Right lobe of liver (tissue), 6 donors: Measurements from ENCODE around the gene FBXL13. TPM values are rescaled to one million over a fixed set of nuclear protein-coding genes. Genes with fewer than 3 reads are reported as not detected.
A peak's percentile ranks its signal among the peaks of the same experiment; 100 is the strongest.

Experiments
- ATAC-seq, 4 donors: fragments of 200-7000 bp; cut with Tn5 transposase; one replicate each; pipeline ENCODE4 v1.9.1; 2020; ENCODE audit warnings: mild to moderate bottlenecking in 4 of 4, moderate library complexity in 4 of 4
- DNase-seq, 3 donors: peaks; one replicate each; pipeline ENCODE4 v3.0.0-alpha.2; 2020
- H3K27ac ChIP-seq, 3 donors: fragments of 200-600 bp; one replicate each; pipeline ENCODE4 v1.8.0; 2022
- H3K27me3 ChIP-seq, 2 donors: fragments of 200-600 bp; one replicate each; pipeline ENCODE4 v1.8.0; 2022
- H3K36me3 ChIP-seq, 4 donors: fragments of 200-600 bp; sonication (generic) in 1 of 4; one replicate each; pipeline versions ENCODE4 v1.5.1 to v1.8.0; 2017 to 2022; ENCODE audit warnings: control low read depth in 1 of 4
- H3K4me1 ChIP-seq, 4 donors: fragments of 200-600 bp; sonication (generic) in 1 of 4; one replicate each; pipeline versions ENCODE4 v1.5.1 to v1.8.0; 2017 to 2022; ENCODE audit warnings: control low read depth in 1 of 4
- H3K4me3 ChIP-seq, 3 donors: fragments of 200-600 bp; one replicate each; pipeline ENCODE4 v1.8.0; 2022
- H3K9me3 ChIP-seq, 4 donors: fragments of 200-600 bp; sonication (generic) in 1 of 4; one replicate each; pipeline versions ENCODE4 v1.5.1 to v1.8.0; 2017 to 2022; ENCODE audit warnings: control low read depth in 1 of 4
- POLR2A ChIP-seq: fragments of 450-650 bp; IDR thresholded peaks from one replicate; pipeline ENCODE4 v1.6.1; 2017; ENCODE audit warnings: antibody characterized with exemption, mild to moderate bottlenecking
- WGBS: methylation state at CpG from one replicate; pipeline ENCODE4 v1.1.6; 2018; ENCODE audit warnings: low coverage, low lambda C conversion rate; ENCODE audit not compliant: insufficient coverage; ENCODE audit errors: missing lambda C conversion rate; 5-methylcytosine and 5-hydroxymethylcytosine counted together
- intact Hi-C, 2 donors: fragments of 100-400 bp; cut with DNase I; formaldehyde crosslinking; loops; one replicate each; pipeline versions ENCODE4 v1.11.2 to v1.14.1; 2022
- total RNA-seq, 6 experiments: library from RNA; depleted of rRNA in 2 of 6; stranded (reverse); fragments of >200 nt in 2 of 6; fragmentation: NEBNext Ultra II Directional in 3 of 6; extraction: Animal tissue kit (Norgen Biotek cat#: 25700) in 3 of 6; gene quantifications; one replicate each; pipeline versions ENCODE4 v1.1.0 to v1.2.4, GENCODE V29; 2016 to 2023
- TF ChIP-seq, protein P1 (sequence below), 4 donors: fragments of 200-600 bp in 3 of 4; fragments of 450-650 bp in 1 of 4; IDR thresholded peaks; one replicate each; pipeline versions ENCODE4 v1.5.1 to v1.8.0; 2016 to 2022; ENCODE audit warnings: antibody characterized with exemption in 4 of 4, mild to moderate bottlenecking in 2 of 4
- donor health status: DM: no; HTN: yes; CAD: no.
- donor health status: DM: no; HTN: no; CAD: no.
- donor health status: DM: no; HTN: no; CAD: no.
- donor health status: DM: no; HTN: yes; CAD: no.
- donor health status: DM: no; HTN: yes; CAD: no.

The FBXL13 gene
- total RNA-seq, 6 experiments from 2014 or later = 0.12 to 0.31 (median 0.20) TPM; not detected in 2

DNA sequence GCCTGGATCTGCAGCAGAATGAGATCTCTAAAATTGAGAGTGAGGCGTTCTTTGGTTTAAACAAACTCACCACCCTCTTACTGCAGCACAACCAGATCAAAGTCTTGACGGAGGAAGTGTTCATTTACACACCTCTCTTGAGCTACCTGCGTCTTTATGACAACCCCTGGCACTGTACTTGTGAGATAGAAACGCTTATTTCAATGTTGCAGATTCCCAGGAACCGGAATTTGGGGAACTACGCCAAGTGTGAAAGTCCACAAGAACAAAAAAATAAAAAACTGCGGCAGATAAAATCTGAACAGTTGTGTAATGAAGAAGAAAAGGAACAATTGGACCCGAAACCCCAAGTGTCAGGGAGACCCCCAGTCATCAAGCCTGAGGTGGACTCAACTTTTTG lies 140.4 kb downstream of the FBXL13 start:
- Histone ChIP-seq H3K4me1 (peaks cover 0 to 10% (median 0%) of the 10 kb centered on the region in 4 donors), H3K27me3 (no peaks in the 10 kb centered on the region), H3K4me3 (peak overlapping the region in 1 of 3 donors; percentile 1), H3K27ac (peak overlapping the region in 1 of 3 donors; percentile 9), H3K36me3 (no peaks in the 10 kb centered on the region), H3K9me3 (no peaks in the 10 kb centered on the region)
- no peak for DNase-seq
- intact Hi-C loops = no loop called here
- WGBS = 20% methylated on average over 6 of the region's 8 CpGs
- TF ChIP-seq POLR2A = no peak
- TF ChIP-seq, protein P1, sequence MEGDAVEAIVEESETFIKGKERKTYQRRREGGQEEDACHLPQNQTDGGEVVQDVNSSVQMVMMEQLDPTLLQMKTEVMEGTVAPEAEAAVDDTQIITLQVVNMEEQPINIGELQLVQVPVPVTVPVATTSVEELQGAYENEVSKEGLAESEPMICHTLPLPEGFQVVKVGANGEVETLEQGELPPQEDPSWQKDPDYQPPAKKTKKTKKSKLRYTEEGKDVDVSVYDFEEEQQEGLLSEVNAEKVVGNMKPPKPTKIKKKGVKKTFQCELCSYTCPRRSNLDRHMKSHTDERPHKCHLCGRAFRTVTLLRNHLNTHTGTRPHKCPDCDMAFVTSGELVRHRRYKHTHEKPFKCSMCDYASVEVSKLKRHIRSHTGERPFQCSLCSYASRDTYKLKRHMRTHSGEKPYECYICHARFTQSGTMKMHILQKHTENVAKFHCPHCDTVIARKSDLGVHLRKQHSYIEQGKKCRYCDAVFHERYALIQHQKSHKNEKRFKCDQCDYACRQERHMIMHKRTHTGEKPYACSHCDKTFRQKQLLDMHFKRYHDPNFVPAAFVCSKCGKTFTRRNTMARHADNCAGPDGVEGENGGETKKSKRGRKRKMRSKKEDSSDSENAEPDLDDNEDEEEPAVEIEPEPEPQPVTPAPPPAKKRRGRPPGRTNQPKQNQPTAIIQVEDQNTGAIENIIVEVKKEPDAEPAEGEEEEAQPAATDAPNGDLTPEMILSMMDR (IDR thresholded peaks at IDR 0.05) = no peak
- ATAC-seq = peak in 3 of 4 donors; percentile 38 to 55 (median 48)

DNA sequence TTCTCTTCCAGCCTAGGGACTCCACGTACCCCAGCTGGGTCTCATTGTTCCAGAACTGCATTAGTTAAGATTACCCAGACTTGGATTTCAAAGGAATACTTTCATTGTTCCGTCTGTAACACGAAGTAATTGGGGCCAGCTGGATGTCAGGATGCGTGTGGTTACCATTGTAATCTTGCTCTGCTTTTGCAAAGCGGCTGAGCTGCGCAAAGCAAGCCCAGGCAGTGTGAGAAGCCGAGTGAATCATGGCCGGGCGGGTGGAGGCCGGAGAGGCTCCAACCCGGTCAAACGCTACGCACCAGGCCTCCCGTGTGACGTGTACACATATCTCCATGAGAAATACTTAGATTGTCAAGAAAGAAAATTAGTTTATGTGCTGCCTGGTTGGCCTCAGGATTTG lies 140.8 kb downstream of the FBXL13 start:
- no peak for TF ChIP-seq POLR2A
- TF ChIP-seq, protein P1 (IDR thresholded peaks at IDR 0.05) = no peak
- DNase-seq (no peak), ATAC-seq (peak in 2 of 4 donors; percentile 48 to 59)
- no peaks in the 10 kb centered on the region for H3K36me3 ChIP-seq
- WGBS = 75% methylated on average over 15 of the region's 15 CpGs
- intact Hi-C loops = no loop called here
- H3K4me1 ChIP-seq = peaks cover 0 to 10% (median 0%) of the 10 kb centered on the region in 4 donors
- H3K27me3 ChIP-seq = no peaks in the 10 kb centered on the region
- no peak overlapping the region for H3K4me3 ChIP-seq
- peak overlapping the region in 1 of 3 donors; percentile 9 for H3K27ac ChIP-seq
- no peaks in the 10 kb centered on the region for H3K9me3 ChIP-seq

DNA sequence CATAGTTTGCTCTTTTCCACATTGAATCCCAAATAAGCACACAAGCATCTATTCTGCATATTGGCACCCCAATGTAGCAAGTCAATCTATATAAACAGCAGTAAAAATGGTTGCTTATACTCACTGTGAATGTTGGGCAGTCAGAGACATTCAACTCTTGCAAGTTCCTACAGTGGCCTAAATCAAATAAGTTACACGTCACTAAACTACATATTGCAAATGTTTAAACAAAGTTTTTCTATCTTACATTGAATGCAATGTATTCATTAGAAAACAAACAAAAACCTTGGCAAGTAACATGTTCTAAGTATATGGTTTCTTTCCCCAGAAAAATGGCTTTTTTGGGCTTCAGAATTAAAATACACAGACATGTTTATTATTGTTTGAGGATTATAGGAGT lies 142.8 kb downstream of the FBXL13 start:
- Histone ChIP-seq H3K27ac (no peak overlapping the region), H3K4me1 (peaks cover 0 to 10% (median 0%) of the 10 kb centered on the region in 4 donors), H3K4me3 (no peak overlapping the region), H3K27me3 (no peaks in the 10 kb centered on the region), H3K9me3 (no peaks in the 10 kb centered on the region), H3K36me3 (no peaks in the 10 kb centered on the region)
- DNase-seq (no peak), ATAC-seq (no peak)
- 47% methylated on average over 1 of the region's 1 CpG for WGBS
- intact Hi-C loops = no loop called here
- TF ChIP-seq POLR2A = no peak
- TF ChIP-seq, protein P1 (IDR thresholded peaks at IDR 0.05) = no peak

DNA sequence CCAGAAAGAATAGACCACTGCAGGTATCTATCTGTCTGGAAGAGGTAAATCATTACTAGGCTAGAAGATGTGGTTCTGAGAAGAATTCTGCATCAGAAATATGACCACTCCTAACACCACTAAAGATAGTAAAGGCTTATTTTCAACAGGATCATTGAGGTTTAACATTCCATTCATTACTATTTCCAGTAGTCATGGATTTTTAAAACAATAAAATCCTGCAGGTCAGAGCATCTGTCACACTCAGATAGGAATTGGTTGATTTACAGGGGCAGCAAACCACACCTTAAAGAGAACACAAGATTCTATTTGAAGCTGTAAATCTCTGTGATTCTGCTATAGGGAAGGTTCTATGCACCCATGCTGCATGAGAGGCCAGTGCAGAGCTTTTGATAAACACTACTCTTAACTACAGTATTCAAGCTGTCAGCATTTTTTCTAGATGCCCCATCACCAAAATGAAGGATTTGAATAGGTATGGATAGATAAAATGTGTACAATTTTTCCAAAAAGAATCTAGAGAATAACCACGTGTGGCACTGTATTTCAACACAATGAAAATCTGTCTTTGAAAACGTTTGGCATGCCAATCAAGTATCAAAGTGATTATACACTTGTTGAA lies 147.2 kb downstream of the FBXL13 start:
- DNase-seq = no peak
- TF ChIP-seq POLR2A = no peak
- TF ChIP-seq, protein P1 (IDR thresholded peaks at IDR 0.05) = no peak
- H3K27me3 ChIP-seq = no peaks in the 10 kb centered on the region
- H3K4me1 ChIP-seq = no peaks in the 10 kb centered on the region
- H3K9me3 ChIP-seq = no peaks in the 10 kb centered on the region
- no peak for ATAC-seq
- no peaks in the 10 kb centered on the region for H3K36me3 ChIP-seq
- no peak overlapping the region for H3K4me3 ChIP-seq
- H3K27ac ChIP-seq = no peak overlapping the region
- 39% methylated on average over 2 of the region's 2 CpGs for WGBS
- intact Hi-C loops = no loop called here

DNA sequence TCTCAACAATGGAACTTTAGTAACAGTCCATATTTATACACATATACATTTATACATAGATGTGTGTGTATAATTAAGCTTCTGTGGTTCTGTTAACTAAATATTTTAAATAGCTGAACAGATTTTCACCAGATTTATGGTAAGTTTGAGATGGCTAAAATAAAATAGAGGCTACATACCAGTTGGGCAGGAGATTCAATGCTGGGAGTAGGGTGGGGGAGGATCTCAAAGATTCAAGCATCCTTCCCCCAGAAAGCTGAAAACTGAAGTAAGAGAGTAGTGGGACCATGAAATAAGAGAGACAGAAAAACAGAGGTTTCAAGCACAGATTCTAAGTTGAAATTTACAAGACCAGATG lies 147.8 kb downstream of the FBXL13 start:
- Histone ChIP-seq H3K9me3 (no peaks in the 10 kb centered on the region), H3K27ac (no peak overlapping the region), H3K4me1 (no peaks in the 10 kb centered on the region), H3K4me3 (no peak overlapping the region), H3K36me3 (no peaks in the 10 kb centered on the region), H3K27me3 (no peaks in the 10 kb centered on the region)
- ATAC-seq = no peak
- intact Hi-C loops = no loop called here
- no peak for TF ChIP-seq POLR2A
- TF ChIP-seq, protein P1 (IDR thresholded peaks at IDR 0.05) = no peak
- DNase-seq = no peak
